Central memory CD8-positive, alpha-beta T cell (primary cell): ENCODE data around the gene MYO16.

ENCODE experiments used
- ATAC-seq: fragments of 150-1000 bp; cut with Tn5 transposase; replicated peaks from 2 replicates; pipeline ENCODE4 v1.10.0; 2022; ENCODE audit warnings: mild to moderate bottlenecking, moderate FRiP score, moderate number of reproducible peaks; ENCODE audit not compliant: poor library complexity, severe bottlenecking; ENCODE audit errors: extremely low read depth
- DNase-seq, 2 donors: peaks; one replicate each; pipeline ENCODE4 v3.0.0; 2021; ENCODE audit warnings: low spot score in 2 of 2
- H3K27ac Mint-ChIP-seq: one replicate; pipeline ENCODE4 v1.8.0; 2022; ENCODE audit warnings: low read depth, mild to moderate bottlenecking, moderate library complexity, mixed read lengths
- H3K27me3 Mint-ChIP-seq: one replicate; pipeline ENCODE4 v1.8.0; 2022; ENCODE audit warnings: mixed read lengths
- H3K36me3 Mint-ChIP-seq: one replicate; pipeline ENCODE4 v1.8.0; 2022; ENCODE audit warnings: mild to moderate bottlenecking, moderate library complexity, mixed read lengths; ENCODE audit not compliant: insufficient read depth
- H3K4me1 Mint-ChIP-seq: one replicate; pipeline ENCODE4 v1.8.0; 2022; ENCODE audit warnings: mixed read lengths
- H3K4me3 Mint-ChIP-seq: one replicate; pipeline ENCODE4 v1.8.0; 2022; ENCODE audit warnings: mild to moderate bottlenecking, moderate library complexity, mixed read lengths
- H3K9me3 Mint-ChIP-seq: one replicate; pipeline ENCODE4 v1.8.0; 2022; ENCODE audit warnings: mixed read lengths

Gene MYO16

GRCh38 chr13:108947551-108948030 is 318.2 kb downstream of the MYO16 start:
- no peak overlapping the region for H3K4me3 Mint-ChIP-seq
- no peaks in the 10 kb centered on the region for H3K36me3 Mint-ChIP-seq
- H3K9me3 Mint-ChIP-seq: no peaks in the 10 kb centered on the region
- DNase-seq: no peak
- no peak overlapping the region for H3K27ac Mint-ChIP-seq
- no peaks in the 10 kb centered on the region for H3K4me1 Mint-ChIP-seq
- no peaks in the 10 kb centered on the region for H3K27me3 Mint-ChIP-seq
- no peak for ATAC-seq

GRCh38 chr13:108948251-108948671 is 318.9 kb downstream of the MYO16 start:
- ATAC-seq: no peak
- Mint-ChIP-seq H3K9me3 (no peaks in the 10 kb centered on the region), H3K36me3 (no peaks in the 10 kb centered on the region), H3K4me3 (no peak overlapping the region), H3K27me3 (no peaks in the 10 kb centered on the region), H3K27ac (no peak overlapping the region), H3K4me1 (no peaks in the 10 kb centered on the region)
- DNase-seq: no peak

DNA sequence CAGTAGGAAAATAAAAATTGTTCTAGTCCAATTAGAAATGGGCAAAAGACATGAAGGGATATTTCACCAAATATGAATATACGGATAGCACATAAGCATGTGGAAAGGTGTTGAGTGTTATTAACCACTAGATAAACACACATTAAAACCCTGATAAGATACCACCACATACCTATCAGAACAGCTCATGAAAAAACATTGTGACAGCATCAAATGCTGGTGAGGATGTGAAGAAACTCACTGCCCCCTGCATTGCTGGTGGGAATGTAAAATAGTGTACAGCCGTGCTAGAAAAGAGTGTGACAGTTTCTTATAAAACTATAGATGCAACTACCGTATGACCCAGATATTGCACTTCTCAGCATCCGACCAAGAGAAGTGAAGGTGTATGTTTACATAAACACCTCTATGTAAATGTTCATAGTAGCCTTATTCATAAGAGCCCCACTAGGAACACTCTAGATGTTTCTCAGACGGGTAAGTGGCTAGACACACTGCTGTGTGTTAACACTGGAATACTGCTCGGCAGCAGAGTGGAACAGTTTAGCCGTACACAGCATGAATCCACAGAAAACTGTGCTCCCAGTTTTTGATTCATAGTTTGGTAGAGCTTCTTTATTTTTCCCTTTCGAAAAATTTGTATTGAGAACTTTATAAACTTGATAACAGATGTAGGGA is 321.1 kb downstream of the MYO16 start:
- Mint-ChIP-seq H3K4me3 (no peak overlapping the region), H3K27ac (no peak overlapping the region), H3K27me3 (no peaks in the 10 kb centered on the region), H3K9me3 (no peaks in the 10 kb centered on the region), H3K36me3 (no peaks in the 10 kb centered on the region), H3K4me1 (no peaks in the 10 kb centered on the region)
- ATAC-seq (no peak), DNase-seq (no peak)

DNA sequence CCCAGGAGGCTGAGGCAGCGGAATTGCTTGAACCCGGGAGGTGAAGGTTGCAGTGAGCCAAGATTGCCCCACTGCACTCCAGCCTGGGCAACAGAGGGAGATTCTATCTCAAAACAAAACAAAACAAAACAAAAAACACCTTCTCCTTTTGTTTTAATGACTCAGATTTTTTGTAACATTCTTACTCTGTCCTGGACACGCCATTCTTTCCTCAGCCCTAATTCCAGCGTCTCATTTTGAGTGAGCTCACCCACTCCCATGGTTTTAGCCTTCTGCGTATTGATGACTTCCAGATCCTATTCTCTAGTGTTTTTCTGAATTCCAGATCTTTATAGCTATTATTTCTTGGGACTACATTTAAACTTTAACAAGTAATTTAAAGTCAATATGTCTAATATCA is 326.3 kb downstream of the MYO16 start:
- Mint-ChIP-seq H3K27ac (no peak overlapping the region), H3K4me1 (no peaks in the 10 kb centered on the region), H3K9me3 (no peaks in the 10 kb centered on the region), H3K27me3 (no peaks in the 10 kb centered on the region), H3K36me3 (no peaks in the 10 kb centered on the region), H3K4me3 (no peak overlapping the region)
- ATAC-seq: no peak
- no peak for DNase-seq

- no peak overlapping the region for H3K27ac Mint-ChIP-seq
- DNase-seq: no peak
- H3K4me3 Mint-ChIP-seq: no peak overlapping the region
- H3K36me3 Mint-ChIP-seq: no peaks in the 10 kb centered on the region
- H3K9me3 Mint-ChIP-seq: no peaks in the 10 kb centered on the region
- H3K27me3 Mint-ChIP-seq: no peaks in the 10 kb centered on the region
- no peaks in the 10 kb centered on the region for H3K4me1 Mint-ChIP-seq
- no peak for ATAC-seq
Measured at GRCh38 chr13:108957369-108958012, 328.1 kb downstream of the MYO16 start.

GRCh38 chr13:108958013-108958376 is 328.6 kb downstream of the MYO16 start:
- Mint-ChIP-seq H3K4me1 (no peaks in the 10 kb centered on the region), H3K36me3 (no peaks in the 10 kb centered on the region), H3K4me3 (no peak overlapping the region), H3K27ac (no peak overlapping the region), H3K9me3 (no peaks in the 10 kb centered on the region), H3K27me3 (no peaks in the 10 kb centered on the region)
- ATAC-seq (no peak), DNase-seq (no peak)

GRCh38 chr13:108959234-108959633 is 329.8 kb downstream of the MYO16 start:
- H3K4me3 Mint-ChIP-seq: no peak overlapping the region
- no peaks in the 10 kb centered on the region for H3K9me3 Mint-ChIP-seq
- ATAC-seq (no peak), DNase-seq (no peak)
- H3K4me1 Mint-ChIP-seq: no peaks in the 10 kb centered on the region
- H3K36me3 Mint-ChIP-seq: no peaks in the 10 kb centered on the region
- H3K27me3 Mint-ChIP-seq: no peaks in the 10 kb centered on the region
- H3K27ac Mint-ChIP-seq: no peak overlapping the region

DNA sequence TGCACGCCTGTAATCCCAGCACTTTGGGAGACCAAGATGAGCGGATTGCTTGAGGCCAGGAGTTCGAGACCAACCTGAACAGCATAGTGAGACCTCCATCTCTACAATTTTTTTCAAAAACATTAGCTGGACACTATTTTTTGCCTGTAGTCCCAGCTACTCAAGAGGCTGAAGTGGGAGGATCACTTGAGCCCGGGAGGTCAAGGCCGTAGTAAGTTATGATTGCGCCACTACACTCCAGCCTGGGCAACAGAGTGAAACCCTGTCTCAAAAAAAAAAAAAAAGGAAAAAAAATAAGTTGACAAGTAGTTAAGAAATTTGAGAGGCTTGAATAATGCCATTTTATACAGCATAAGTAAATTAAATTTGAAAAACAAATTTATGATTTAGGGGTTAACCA is 330.6 kb downstream of the MYO16 start:
- H3K9me3 Mint-ChIP-seq: no peaks in the 10 kb centered on the region
- no peak overlapping the region for H3K27ac Mint-ChIP-seq
- H3K4me3 Mint-ChIP-seq: no peak overlapping the region
- H3K4me1 Mint-ChIP-seq: no peaks in the 10 kb centered on the region
- no peak for ATAC-seq
- H3K36me3 Mint-ChIP-seq: no peaks in the 10 kb centered on the region
- H3K27me3 Mint-ChIP-seq: no peaks in the 10 kb centered on the region
- no peak for DNase-seq

GRCh38 chr13:108961542-108962125 is 332.2 kb downstream of the MYO16 start:
- Mint-ChIP-seq H3K4me3 (no peak overlapping the region), H3K4me1 (no peaks in the 10 kb centered on the region), H3K9me3 (no peaks in the 10 kb centered on the region), H3K27ac (no peak overlapping the region), H3K36me3 (no peaks in the 10 kb centered on the region), H3K27me3 (no peaks in the 10 kb centered on the region)
- ATAC-seq (peak; percentile 28), DNase-seq (no peak)

- no peak for DNase-seq
- H3K36me3 Mint-ChIP-seq: no peaks in the 10 kb centered on the region
Measured at GRCh38 chr13:108962654-108963053, 333.2 kb downstream of the MYO16 start.

GRCh38 chr13:108963276-108963810 is 333.9 kb downstream of the MYO16 start:
- DNase-seq (no peak), ATAC-seq (no peak)
- Mint-ChIP-seq H3K36me3 (no peaks in the 10 kb centered on the region), H3K4me3 (no peak overlapping the region), H3K27ac (no peak overlapping the region), H3K9me3 (no peaks in the 10 kb centered on the region), H3K4me1 (no peaks in the 10 kb centered on the region), H3K27me3 (no peaks in the 10 kb centered on the region)

More at GRCh38 chr13:108962654-108963053, 333.2 kb downstream of the MYO16 start:
- ATAC-seq: no peak
- H3K4me3 Mint-ChIP-seq: no peak overlapping the region
- no peaks in the 10 kb centered on the region for H3K27me3 Mint-ChIP-seq
- no peaks in the 10 kb centered on the region for H3K9me3 Mint-ChIP-seq
- no peaks in the 10 kb centered on the region for H3K4me1 Mint-ChIP-seq
- no peak overlapping the region for H3K27ac Mint-ChIP-seq

GRCh38 chr13:108963846-108964600 is 334.6 kb downstream of the MYO16 start:
- H3K4me1 Mint-ChIP-seq: no peaks in the 10 kb centered on the region

More at GRCh38 chr13:108963846-108964600, 334.6 kb downstream of the MYO16 start:
- H3K4me3 Mint-ChIP-seq: no peak overlapping the region
- H3K27me3 Mint-ChIP-seq: no peaks in the 10 kb centered on the region
- no peaks in the 10 kb centered on the region for H3K36me3 Mint-ChIP-seq
- H3K9me3 Mint-ChIP-seq: no peaks in the 10 kb centered on the region
- no peak overlapping the region for H3K27ac Mint-ChIP-seq
- ATAC-seq (no peak), DNase-seq (no peak)
